ENCODE data around the gene KIF26B. TPM values are rescaled to one million over a fixed set of nuclear protein-coding genes. Genes with fewer than 3 reads are reported as not detected.
A peak's percentile ranks its signal among the peaks of the same experiment; 100 is the strongest.
"Not testable (repeated sequence)": the region's sequence is repeated elsewhere in the genome, so short reads cannot be mapped to it uniquely, and the experiment has no call there.

KIF26B gene
- total RNA-seq, 1 experiment from 2014 or later = 1.2 TPM

DNA sequence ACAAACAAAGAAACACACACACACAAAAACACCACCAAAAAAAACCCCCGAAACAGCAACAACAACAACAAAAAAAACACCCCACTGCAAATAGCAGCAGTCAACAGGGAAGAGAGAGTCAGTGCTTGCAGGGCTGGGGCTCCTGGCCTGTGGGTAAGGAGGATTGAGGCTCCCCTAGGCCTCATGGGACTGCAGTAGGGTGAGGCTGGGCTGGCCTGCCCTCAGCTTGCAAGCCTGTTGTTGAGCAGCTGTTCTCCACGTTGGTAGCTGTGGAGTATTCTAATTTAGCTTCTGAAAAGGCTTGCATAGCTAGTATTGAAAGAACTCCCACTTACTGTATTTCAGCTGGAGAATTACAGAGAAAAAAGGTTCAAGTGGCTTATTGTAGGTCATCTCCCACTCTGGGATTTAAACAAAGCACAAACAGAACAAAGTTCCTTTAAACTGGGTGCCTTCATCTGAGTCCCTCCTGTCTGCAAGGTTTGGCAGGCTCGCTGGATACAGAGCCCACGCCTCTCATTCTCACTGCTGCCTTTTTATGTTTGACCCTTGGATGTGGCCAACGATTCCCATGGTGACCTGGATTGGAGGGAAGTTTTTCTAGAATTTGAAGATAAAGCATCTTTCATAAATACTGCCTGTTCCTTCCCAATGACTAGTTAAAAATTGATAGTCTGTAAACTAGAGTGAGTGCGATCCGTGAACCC is 247.2 kb downstream of the KIF26B start:
- H3K27ac Mint-ChIP-seq = no peak overlapping the region
- POLR2A ChIA-PET = interaction anchor here (0.5 kb wide), 1 partner anchor 166 kb away, joined by 4 read pairs; no protein-coding TSS in a partner anchor
- no peak for DNase-seq (ENCODE audit: low spot score)
- peak; percentile 47 for ATAC-seq
- no peak overlapping the region for H3K4me3 Mint-ChIP-seq
- CTCF ChIA-PET = interaction anchor here (0.6 to 1.2 kb wide), 2 partner anchors 249 to 1105 kb away, joined by 3 read pairs; partner anchors contain the start of gene SMYD3
- H3K27me3 Mint-ChIP-seq (ENCODE audit: low read depth) = no peaks in the 10 kb centered on the region
- peaks cover 14% of the 10 kb centered on the region for H3K4me1 Mint-ChIP-seq
- no peaks in the 10 kb centered on the region for H3K9me3 Mint-ChIP-seq
- TF ChIP-seq NR1H2 (CRISPR knock-in tag; IDR thresholded peaks at IDR 0.05) = no peak
- TF ChIP-seq ZNF219 (CRISPR knock-in tag; IDR thresholded peaks at IDR 0.05; ENCODE audit: borderline replicate concordance) = no peak
- no peak for TF ChIP-seq ZNF671 (CRISPR knock-in tag; IDR thresholded peaks at IDR 0.05)
- no peak for TF ChIP-seq TEAD1 (CRISPR knock-in tag; IDR thresholded peaks at IDR 0.05)
- TF ChIP-seq NFATC4 (CRISPR knock-in tag; IDR thresholded peaks at IDR 0.05) = no peak
- no peak for TF ChIP-seq ZNF232 (CRISPR knock-in tag; IDR thresholded peaks at IDR 0.05)
- no peak for TF ChIP-seq ZNF138 (CRISPR knock-in tag; conservative IDR thresholded peaks at IDR 0.05)
- H3K36me3 Mint-ChIP-seq = no peaks in the 10 kb centered on the region

GRCh38 chr1:245402998-245403397 is 248.2 kb downstream of the KIF26B start:
- CTCF ChIA-PET = interaction anchor here (1.9 kb wide), 1 partner anchor 246 kb away, joined by 6 read pairs; no protein-coding TSS in a partner anchor
- ATAC-seq; H3K4me3 Mint-ChIP-seq; H3K27ac Mint-ChIP-seq; H3K27me3 Mint-ChIP-seq (ENCODE audit: low read depth); H3K36me3 Mint-ChIP-seq; POLR2A ChIA-PET; DNase-seq (ENCODE audit: low spot score); H3K9me3 Mint-ChIP-seq: not testable (repeated sequence)
- peaks cover 14% of the 10 kb centered on the region for H3K4me1 Mint-ChIP-seq

- POLR2A ChIA-PET = no interaction called here
- Mint-ChIP-seq H3K36me3 (no peaks in the 10 kb centered on the region), H3K9me3 (no peaks in the 10 kb centered on the region), H3K4me3 (no peak overlapping the region), H3K27me3 (ENCODE audit: low read depth) (no peaks in the 10 kb centered on the region), H3K27ac (no peak overlapping the region), H3K4me1 (peaks cover 14% of the 10 kb centered on the region)
- DNase-seq (ENCODE audit: low spot score) = no peak
- TF ChIP-seq ZNF671 (CRISPR knock-in tag; IDR thresholded peaks at IDR 0.05) (no peak), ESRRA (CRISPR knock-in tag; IDR thresholded peaks at IDR 0.05; ENCODE audit: borderline replicate concordance) (no peak)
- no peak for ATAC-seq
- CTCF ChIA-PET = interaction anchor here (1.9 kb wide), 1 partner anchor 248 kb away, joined by 6 read pairs; no protein-coding TSS in a partner anchor
Measured at GRCh38 chr1:245404527-245404926, 249.7 kb downstream of the KIF26B start.

DNA sequence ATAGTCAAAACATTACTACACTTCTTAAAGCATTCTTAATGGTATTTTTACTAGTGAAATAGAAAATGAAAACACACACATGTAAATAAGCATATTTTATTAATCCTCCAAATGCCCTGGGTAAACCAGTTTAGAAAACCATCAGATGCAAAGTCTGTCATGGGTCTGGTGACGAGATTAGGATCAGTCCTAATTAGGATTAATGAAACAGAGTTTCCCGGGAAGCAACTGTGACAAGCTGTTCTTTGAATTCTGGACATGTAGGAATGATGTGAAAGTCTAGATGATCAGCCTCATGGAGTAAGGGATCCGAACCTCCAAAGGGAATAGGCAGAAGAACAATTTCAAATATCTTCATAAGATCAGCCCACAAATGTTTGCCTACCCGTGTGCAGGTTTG is 250.2 kb downstream of the KIF26B start:
- Mint-ChIP-seq H3K36me3 (no peaks in the 10 kb centered on the region), H3K4me1 (peaks cover 14% of the 10 kb centered on the region), H3K9me3 (no peaks in the 10 kb centered on the region), H3K27me3 (ENCODE audit: low read depth) (no peaks in the 10 kb centered on the region), H3K4me3 (no peak overlapping the region), H3K27ac (no peak overlapping the region)
- DNase-seq (ENCODE audit: low spot score) (no peak), ATAC-seq (no peak)
- TF ChIP-seq, protein P1, sequence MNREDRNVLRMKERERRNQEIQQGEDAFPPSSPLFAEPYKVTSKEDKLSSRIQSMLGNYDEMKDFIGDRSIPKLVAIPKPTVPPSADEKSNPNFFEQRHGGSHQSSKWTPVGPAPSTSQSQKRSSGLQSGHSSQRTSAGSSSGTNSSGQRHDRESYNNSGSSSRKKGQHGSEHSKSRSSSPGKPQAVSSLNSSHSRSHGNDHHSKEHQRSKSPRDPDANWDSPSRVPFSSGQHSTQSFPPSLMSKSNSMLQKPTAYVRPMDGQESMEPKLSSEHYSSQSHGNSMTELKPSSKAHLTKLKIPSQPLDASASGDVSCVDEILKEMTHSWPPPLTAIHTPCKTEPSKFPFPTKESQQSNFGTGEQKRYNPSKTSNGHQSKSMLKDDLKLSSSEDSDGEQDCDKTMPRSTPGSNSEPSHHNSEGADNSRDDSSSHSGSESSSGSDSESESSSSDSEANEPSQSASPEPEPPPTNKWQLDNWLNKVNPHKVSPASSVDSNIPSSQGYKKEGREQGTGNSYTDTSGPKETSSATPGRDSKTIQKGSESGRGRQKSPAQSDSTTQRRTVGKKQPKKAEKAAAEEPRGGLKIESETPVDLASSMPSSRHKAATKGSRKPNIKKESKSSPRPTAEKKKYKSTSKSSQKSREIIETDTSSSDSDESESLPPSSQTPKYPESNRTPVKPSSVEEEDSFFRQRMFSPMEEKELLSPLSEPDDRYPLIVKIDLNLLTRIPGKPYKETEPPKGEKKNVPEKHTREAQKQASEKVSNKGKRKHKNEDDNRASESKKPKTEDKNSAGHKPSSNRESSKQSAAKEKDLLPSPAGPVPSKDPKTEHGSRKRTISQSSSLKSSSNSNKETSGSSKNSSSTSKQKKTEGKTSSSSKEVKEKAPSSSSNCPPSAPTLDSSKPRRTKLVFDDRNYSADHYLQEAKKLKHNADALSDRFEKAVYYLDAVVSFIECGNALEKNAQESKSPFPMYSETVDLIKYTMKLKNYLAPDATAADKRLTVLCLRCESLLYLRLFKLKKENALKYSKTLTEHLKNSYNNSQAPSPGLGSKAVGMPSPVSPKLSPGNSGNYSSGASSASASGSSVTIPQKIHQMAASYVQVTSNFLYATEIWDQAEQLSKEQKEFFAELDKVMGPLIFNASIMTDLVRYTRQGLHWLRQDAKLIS (CRISPR knock-in tag; IDR thresholded peaks at IDR 0.05; ENCODE audit: borderline replicate concordance) = no peak
- TF ChIP-seq ZNF219 (CRISPR knock-in tag; IDR thresholded peaks at IDR 0.05; ENCODE audit: borderline replicate concordance) (no peak), IRF1 (CRISPR knock-in tag; IDR thresholded peaks at IDR 0.05) (no peak), PRRX2 (CRISPR knock-in tag; IDR thresholded peaks at IDR 0.05) (no peak), HMGXB4 (CRISPR knock-in tag; IDR thresholded peaks at IDR 0.05) (no peak), E2F4 (CRISPR knock-in tag; IDR thresholded peaks at IDR 0.05; ENCODE audit: borderline replicate concordance, low read depth) (no peak), FOXK1 (CRISPR knock-in tag; IDR thresholded peaks at IDR 0.05) (no peak)
- TF ChIP-seq, protein P2, sequence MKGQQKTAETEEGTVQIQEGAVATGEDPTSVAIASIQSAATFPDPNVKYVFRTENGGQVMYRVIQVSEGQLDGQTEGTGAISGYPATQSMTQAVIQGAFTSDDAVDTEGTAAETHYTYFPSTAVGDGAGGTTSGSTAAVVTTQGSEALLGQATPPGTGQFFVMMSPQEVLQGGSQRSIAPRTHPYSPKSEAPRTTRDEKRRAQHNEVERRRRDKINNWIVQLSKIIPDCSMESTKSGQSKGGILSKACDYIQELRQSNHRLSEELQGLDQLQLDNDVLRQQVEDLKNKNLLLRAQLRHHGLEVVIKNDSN (CRISPR knock-in tag; IDR thresholded peaks at IDR 0.05) = no peak
- ChIA-PET CTCF (no interaction called here), POLR2A (no interaction called here)
